LNCAP (cell line): ENCODE measurements around the gene FAM47A.

Experiments used
- TF ChIP-seq, protein P1 (sequence below): fragments of 450-650 bp; IDR thresholded peaks from 2 replicates; pipeline ENCODE4 v1.5.1; 2017; ENCODE audit warnings: mild to moderate bottlenecking

Gene FAM47A

DNA sequence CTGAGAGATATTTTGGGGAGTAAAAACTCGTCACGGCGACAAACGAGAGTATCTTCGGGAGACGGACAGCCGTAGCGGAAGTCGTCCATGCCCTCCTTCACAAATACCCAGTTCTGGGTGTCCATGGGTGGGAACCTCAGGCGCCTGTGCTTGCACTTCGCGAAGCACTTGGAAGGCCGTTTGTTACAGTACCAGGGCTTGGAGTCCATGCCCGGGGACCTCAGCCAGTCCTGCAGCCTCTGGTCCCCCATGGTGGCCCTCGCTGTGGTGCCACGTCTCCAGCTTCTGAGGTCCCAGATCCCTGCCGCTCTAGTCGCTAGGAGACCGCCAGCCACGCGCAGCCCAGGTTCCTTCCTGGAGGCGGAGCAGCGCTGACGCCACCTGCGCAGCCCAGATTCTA, at the start of gene FAM47A:
Gene FAM47A, minus strand, starts transcription at position 287 of the 400 bp plus-strand sequence. Its CDS starts 36 bp downstream, at position 251.
- TF ChIP-seq, protein P1, sequence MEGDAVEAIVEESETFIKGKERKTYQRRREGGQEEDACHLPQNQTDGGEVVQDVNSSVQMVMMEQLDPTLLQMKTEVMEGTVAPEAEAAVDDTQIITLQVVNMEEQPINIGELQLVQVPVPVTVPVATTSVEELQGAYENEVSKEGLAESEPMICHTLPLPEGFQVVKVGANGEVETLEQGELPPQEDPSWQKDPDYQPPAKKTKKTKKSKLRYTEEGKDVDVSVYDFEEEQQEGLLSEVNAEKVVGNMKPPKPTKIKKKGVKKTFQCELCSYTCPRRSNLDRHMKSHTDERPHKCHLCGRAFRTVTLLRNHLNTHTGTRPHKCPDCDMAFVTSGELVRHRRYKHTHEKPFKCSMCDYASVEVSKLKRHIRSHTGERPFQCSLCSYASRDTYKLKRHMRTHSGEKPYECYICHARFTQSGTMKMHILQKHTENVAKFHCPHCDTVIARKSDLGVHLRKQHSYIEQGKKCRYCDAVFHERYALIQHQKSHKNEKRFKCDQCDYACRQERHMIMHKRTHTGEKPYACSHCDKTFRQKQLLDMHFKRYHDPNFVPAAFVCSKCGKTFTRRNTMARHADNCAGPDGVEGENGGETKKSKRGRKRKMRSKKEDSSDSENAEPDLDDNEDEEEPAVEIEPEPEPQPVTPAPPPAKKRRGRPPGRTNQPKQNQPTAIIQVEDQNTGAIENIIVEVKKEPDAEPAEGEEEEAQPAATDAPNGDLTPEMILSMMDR, result no peak

DNA sequence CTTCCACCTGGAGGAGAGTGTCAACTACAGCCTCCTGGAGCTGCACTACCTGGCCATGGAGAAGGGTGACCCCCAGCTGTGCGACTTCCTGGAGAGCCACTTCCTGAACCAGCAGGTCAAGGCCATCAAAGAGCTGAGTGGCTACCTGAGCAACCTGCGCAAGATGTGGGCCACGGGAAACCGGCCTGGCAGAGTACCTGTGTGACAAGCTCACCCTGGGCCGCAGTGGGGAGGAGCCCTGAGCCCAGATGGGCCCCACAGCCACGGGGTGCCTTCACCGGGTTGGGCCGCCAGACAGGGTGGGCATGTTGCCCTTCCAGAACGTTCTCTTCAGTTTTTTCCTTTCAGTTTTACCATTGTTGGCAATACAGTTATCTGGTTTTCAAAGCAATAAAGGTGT, 15.2 kb upstream of the FAM47A start:
- TF ChIP-seq, protein P1, result no peak

DNA sequence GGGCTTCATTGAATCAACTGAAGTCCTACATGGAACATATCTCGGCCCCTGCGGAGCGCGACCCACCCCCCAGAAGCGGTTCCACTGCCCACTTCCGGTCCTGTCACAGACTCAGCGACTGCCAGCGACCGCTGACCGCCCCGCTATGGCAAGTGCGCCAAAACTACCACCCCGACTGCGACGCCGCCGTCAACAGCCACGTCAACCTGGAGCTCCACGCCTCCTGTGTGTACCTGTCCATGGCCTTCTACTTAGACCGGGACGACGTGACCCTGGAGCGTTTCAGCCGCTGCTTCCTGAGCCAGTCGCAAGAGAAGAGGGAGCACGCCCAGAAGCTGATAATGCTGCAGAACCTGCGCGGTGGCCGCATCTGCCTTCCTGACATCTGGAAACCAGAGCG, 14.8 kb upstream of the FAM47A start:
- TF ChIP-seq, protein P1, result no peak

DNA sequence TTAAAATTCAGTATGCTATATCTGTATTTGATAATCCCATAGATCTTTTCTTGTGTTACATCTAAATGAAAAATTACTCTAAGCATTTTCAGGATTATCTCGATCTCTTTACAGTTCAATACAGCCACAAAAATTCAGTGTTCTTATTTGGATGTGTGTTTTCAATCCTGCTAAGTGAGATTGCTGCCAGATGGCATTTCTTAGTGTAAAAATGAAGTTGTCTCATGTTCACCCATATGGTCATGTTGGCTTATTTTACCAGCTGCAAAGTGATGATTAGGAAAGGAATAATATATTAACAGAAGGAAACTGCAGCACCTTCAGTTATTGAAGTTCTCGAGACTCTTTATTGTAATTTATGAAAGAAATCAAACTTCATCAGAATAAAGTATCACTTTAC, 12.1 kb upstream of the FAM47A start:
- TF ChIP-seq, protein P1, result no peak

DNA sequence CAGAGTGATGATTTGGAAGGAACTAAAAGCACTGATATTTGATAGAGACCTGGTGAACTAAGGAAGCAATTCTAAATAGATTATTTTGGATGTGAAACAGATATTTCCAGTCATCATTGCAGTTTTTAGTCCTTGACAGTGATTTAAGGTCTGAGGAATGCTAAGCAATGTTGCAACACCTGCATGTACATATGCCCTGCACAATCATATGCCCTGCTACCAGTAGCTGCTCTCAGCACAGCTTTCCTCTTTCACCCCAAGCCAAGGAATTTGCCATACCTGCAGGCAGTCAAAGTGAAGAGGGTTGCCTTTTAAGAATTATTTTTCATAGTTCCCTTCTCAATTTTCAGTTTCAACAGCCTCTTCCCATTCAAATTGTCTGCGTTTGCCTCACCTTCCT, 8.7 kb upstream of the FAM47A start:
- TF ChIP-seq, protein P1, result no peak

DNA sequence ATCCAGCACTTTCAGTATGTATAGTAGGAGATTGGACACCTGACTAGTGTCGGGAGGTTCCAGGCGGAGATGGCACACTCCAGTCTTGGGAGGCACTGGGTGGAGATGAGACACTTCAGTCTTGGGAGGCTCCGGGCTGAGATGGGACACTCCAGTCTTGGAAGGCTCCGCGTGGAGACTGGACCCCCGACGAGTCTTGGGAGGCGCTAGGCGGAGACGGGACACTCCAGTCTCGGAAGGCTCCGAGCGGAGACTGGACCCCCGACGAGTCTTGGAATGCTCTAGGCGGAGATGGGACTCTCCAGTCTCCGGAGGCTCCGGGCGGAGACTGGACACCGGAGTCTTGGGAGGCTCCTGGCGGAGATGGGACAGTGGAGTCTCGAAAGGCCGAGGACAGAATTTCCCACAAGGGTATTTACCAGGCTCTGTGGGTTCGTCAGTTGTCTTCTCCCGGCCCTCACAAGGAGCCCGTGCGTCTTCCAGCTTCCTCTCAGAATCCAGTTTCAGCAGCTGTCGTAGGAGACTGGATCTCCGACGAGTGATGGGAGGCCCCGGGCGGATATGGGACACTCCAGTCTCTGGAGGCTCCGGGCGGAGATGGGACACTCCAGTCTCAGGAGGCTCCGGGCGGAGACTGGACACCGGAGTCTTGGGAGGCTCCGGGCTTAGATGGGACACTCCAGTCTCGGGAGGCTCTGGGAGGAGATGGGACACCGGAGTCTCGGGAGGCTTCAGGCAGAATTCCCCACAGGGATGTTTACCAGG, 952 bp downstream of the FAM47A start:
- TF ChIP-seq, protein P1, result no peak

DNA sequence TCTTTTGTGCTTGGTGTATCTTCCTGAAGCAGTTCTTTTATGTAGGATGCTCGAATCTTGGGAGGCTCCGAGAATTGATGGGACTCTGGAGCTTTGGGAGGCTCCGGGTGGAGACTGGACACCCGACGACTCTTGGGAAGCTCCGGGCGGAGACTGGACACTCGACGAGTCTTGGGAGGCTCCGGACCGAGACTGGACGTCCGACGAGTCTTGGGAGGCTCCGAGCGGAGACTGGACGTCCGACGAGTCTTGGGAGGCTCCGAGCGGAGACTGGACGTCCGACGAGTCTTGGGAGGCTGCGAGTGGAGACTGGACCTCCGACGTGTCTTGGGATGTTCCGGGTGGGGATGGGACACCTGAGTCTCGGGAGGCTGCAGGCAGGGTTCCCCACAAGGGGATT, 1.6 kb downstream of the FAM47A start:
- TF ChIP-seq, protein P1, result no peak

DNA sequence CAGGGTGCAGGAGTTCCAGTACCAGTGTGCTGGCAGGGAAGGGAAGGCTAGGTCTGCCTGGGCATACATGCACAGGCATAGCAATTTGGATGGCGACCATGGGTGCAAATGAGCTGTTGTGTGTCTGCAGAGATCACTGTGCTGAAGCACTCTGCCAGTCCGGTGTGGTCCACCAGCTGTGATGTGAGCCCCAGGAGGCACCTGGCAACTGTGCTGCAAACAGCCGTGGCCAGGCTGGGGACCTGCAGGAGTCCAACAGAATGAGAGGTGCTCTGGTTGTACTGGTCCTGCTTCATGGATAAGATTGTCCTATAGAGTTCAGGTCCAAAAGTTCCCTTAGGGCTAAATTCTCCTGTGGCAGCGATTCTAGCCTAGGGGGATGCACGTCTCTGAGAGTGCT, 6.1 kb downstream of the FAM47A start:
- TF ChIP-seq, protein P1, result no peak
